Stimulated activated CD8-positive, alpha-beta memory T cell treated with anti-CD3 and anti-CD28 coated beads, Interleukin-7, amount 100 ng/mL, for 24 hours (primary cell): ENCODE data around the gene OR2D3.
"Not testable (repeated sequence)": the region's sequence is repeated elsewhere in the genome, so short reads cannot be mapped to it uniquely, and the experiment has no call there.

Experiments used
- DNase-seq: peaks from one replicate; pipeline ENCODE4 v3.0.0-alpha.2; 2020; ENCODE audit warnings: low read depth

The OR2D3 gene

GRCh38 chr11:6920702-6921101 lies at the start of gene OR2D3:
Gene OR2D3, plus strand, starts transcription at chr11:6921002. Its CDS starts 0 bp downstream, at chr11:6921002.
- no peak for DNase-seq

GRCh38 chr11:6871278-6871677 lies 49.5 kb upstream of the OR2D3 start:
- DNase-seq = no peak

GRCh38 chr11:6875761-6876160 lies 45.0 kb upstream of the OR2D3 start:
- no peak for DNase-seq

- no peak for DNase-seq
Measured at GRCh38 chr11:6876325-6876724, 44.5 kb upstream of the OR2D3 start, which contains the start of gene OR10A4. Gene OR10A4, plus strand, starts transcription at chr11:6876625. Its CDS starts 23 bp downstream, at chr11:6876648.

- no peak for DNase-seq
Measured at GRCh38 chr11:6876914-6877313, 43.9 kb upstream of the OR2D3 start.

- DNase-seq = no peak
Measured at GRCh38 chr11:6882751-6883150, 38.1 kb upstream of the OR2D3 start.

- DNase-seq = not testable (repeated sequence)
Measured at GRCh38 chr11:6887711-6888110, 33.1 kb upstream of the OR2D3 start.

- DNase-seq = no peak
Measured at GRCh38 chr11:6888830-6889229, 32.0 kb upstream of the OR2D3 start.

- no peak for DNase-seq
Measured at GRCh38 chr11:6889835-6890234, 31.0 kb upstream of the OR2D3 start.

GRCh38 chr11:6892400-6892799 lies 28.4 kb upstream of the OR2D3 start, which contains the start of gene OR2D2:
Gene OR2D2, minus strand, starts transcription at chr11:6892500. Its CDS starts 0 bp downstream, at chr11:6892500.
- no peak for DNase-seq

GRCh38 chr11:6894097-6894496 lies 26.7 kb upstream of the OR2D3 start:
- DNase-seq = no peak

- DNase-seq = no peak
Measured at GRCh38 chr11:6895010-6895409, 25.8 kb upstream of the OR2D3 start.

- no peak for DNase-seq
Measured at GRCh38 chr11:6898911-6899310, 21.9 kb upstream of the OR2D3 start.

- DNase-seq = no peak
Measured at GRCh38 chr11:6900327-6900999, 20.3 kb upstream of the OR2D3 start.

GRCh38 chr11:6904804-6905203 lies 16.0 kb upstream of the OR2D3 start:
- not testable (repeated sequence) for DNase-seq

- DNase-seq = no peak
Measured at GRCh38 chr11:6911378-6911777, 9.4 kb upstream of the OR2D3 start.

- no peak for DNase-seq
Measured at GRCh38 chr11:6911948-6912347, 8.9 kb upstream of the OR2D3 start.

GRCh38 chr11:6919698-6920097 lies 1.1 kb upstream of the OR2D3 start:
- DNase-seq = no peak

GRCh38 chr11:6925007-6925577 lies 4.3 kb downstream of the OR2D3 start:
- DNase-seq = no peak

- DNase-seq = no peak
Measured at GRCh38 chr11:6925636-6926207, 4.9 kb downstream of the OR2D3 start.

GRCh38 chr11:6926208-6927029 lies 5.6 kb downstream of the OR2D3 start, which contains the start of gene ZNF215:
Gene ZNF215, plus strand, starts transcription at chr11:6926426. Its CDS starts 5,847 bp downstream, at chr11:6932273.
- peak; percentile 4 for DNase-seq

GRCh38 chr11:6927030-6927617 lies 6.3 kb downstream of the OR2D3 start:
- DNase-seq = no peak
